DND-41 (cell line): ENCODE data around the gene TMEM44.
A peak's percentile ranks its signal among the peaks of the same experiment; 100 is the strongest.

Experiments
- ATAC-seq: fragments of 200-7000 bp; cut with Tn5 transposase; 3 replicates; pipeline ENCODE4 v1.9.1; 2021; ENCODE audit warnings: low read depth; ENCODE audit not compliant: insufficient read depth
- DNase-seq: peaks from one replicate; pipeline ENCODE4 v3.0.0-alpha.2; 2020
- H2AFZ ChIP-seq: 2 replicates; pipeline ENCODE4 v1.6.0; 2012; ENCODE audit warnings: low read depth, low read length
- H3K27ac ChIP-seq: 2 replicates; pipeline ENCODE4 v1.5.1; 2012; ENCODE audit warnings: low read length, inconsistent platforms
- H3K27me3 ChIP-seq: fragments of 200-600 bp; sonication (generic); 2 replicates; pipeline ENCODE4 v1.6.0; 2012; ENCODE audit warnings: low read length, mild to moderate bottlenecking, inconsistent platforms; ENCODE audit not compliant: insufficient read depth, poor library complexity
- H3K36me3 ChIP-seq: 2 replicates; pipeline ENCODE4 v1.5.1; 2012; ENCODE audit warnings: low read length, inconsistent platforms; ENCODE audit not compliant: insufficient read depth
- H3K4me1 ChIP-seq: 2 replicates; pipeline ENCODE4 v1.5.1; 2012; ENCODE audit warnings: mild to moderate bottlenecking, low read length; ENCODE audit not compliant: insufficient read depth
- H3K4me2 ChIP-seq: 2 replicates; pipeline ENCODE4 v1.6.0; 2012; ENCODE audit warnings: mild to moderate bottlenecking, moderate library complexity, low read length, inconsistent platforms; ENCODE audit not compliant: insufficient read depth
- H3K4me3 ChIP-seq, 2 experiments: fragments of 200-600 bp in 1 of 2; shearing (Covaris generic) in 1 of 2; 2 replicates each; pipeline ENCODE4 v1.5.1; 2012 to 2016; ENCODE audit warnings: inconsistent platforms in 2 of 2, low read length in 2 of 2, mild to moderate bottlenecking in 2 of 2, low read depth in 1 of 2, moderate library complexity in 1 of 2
- H3K79me2 ChIP-seq: 2 replicates; pipeline ENCODE4 v1.6.0; 2012; ENCODE audit warnings: low read length, inconsistent platforms; ENCODE audit not compliant: insufficient read depth
- H3K9ac ChIP-seq: 2 replicates; pipeline ENCODE4 v1.6.0; 2012; ENCODE audit warnings: low read depth, mild to moderate bottlenecking, inconsistent platforms, low read length, moderate library complexity
- H3K9me3 ChIP-seq: 2 replicates; pipeline ENCODE4 v1.5.1; 2012; ENCODE audit warnings: low read length, moderate library complexity, mild to moderate bottlenecking, inconsistent platforms; ENCODE audit not compliant: insufficient read depth, severe bottlenecking
- H4K20me1 ChIP-seq: 2 replicates; pipeline ENCODE4 v1.6.0; 2012; ENCODE audit warnings: low read length; ENCODE audit not compliant: insufficient read depth
- CTCF ChIP-seq: IDR thresholded peaks from 2 replicates; pipeline ENCODE4 v1.5.1; 2012; ENCODE audit warnings: borderline replicate concordance, low read length, moderate library complexity, mild to moderate bottlenecking; ENCODE audit not compliant: poor library complexity, severe bottlenecking; ENCODE audit errors: extremely low read depth
- EZH2 ChIP-seq: IDR thresholded peaks from 3 replicates; pipeline ENCODE4 v1.6.1; 2012; ENCODE audit warnings: borderline replicate concordance, low read depth, mild to moderate bottlenecking, moderate library complexity, low read length, inconsistent platforms; ENCODE audit not compliant: severe bottlenecking

The TMEM44 gene

GRCh38 chr3:194633349-194634004 is at the start of gene TMEM44:
Gene TMEM44, minus strand, starts transcription at chr3:194633419. Its CDS starts 204 bp downstream, at chr3:194633215.
- Histone ChIP-seq H3K36me3 (peaks cover 29% of the 10 kb centered on the region), H3K79me2 (peaks cover 18% of the 10 kb centered on the region), H3K4me1 (peaks cover 16% of the 10 kb centered on the region), H3K27me3 (no peaks in the 10 kb centered on the region), H3K27ac (peak within 1 kb of the TSS; percentile 67), H2AFZ (peak within 1 kb of the TSS; percentile 93), H3K4me3 (peak within 1 kb of the TSS; percentile 54 to 96), H3K9ac (peak within 1 kb of the TSS; percentile 71), H3K9me3 (peaks cover 15% of the 10 kb centered on the region), H4K20me1 (no peaks in the 10 kb centered on the region), H3K4me2 (peak within 1 kb of the TSS; percentile 97)
- peak; percentile 80 for ATAC-seq
- TF ChIP-seq EZH2 (no peak), CTCF (peak; percentile 75)
- peak; percentile 82 for DNase-seq

DNA sequence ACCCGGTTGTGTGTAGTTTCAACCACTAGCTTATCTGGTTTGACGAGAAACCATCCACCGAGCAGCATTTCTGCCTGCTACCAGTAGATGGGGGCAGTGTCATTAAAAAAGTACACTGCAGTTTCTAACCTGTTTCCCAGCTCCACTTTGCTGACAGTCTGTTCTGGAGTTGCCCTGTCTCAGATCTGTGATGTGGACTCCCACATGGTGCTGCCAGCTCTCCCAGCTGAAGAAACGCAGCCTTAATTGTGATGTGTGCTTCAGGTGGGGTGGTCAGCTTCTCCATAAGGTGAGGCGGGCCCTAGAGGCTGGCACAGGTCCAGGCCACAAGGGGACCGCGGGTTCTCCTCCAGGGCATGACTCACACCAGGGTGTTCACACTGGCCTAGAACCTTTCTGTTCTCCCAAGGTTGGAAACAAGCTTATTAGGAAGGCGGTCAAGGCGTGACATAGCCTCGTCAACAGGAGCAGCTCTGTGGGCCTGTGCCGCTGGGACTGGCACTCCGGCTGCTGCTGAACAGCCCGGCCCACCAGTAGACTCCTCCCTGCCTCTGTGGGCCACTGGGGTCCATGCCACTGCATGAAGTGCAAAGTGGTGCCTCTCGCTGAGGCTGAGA is 49.6 kb upstream of the TMEM44 start:
- no peaks in the 10 kb centered on the region for H3K79me2 ChIP-seq
- H3K9ac ChIP-seq, result no peak overlapping the region
- peak; percentile 71 for DNase-seq
- H3K4me1 ChIP-seq, result peaks cover 7% of the 10 kb centered on the region
- TF ChIP-seq CTCF, result peak; percentile 91
- TF ChIP-seq EZH2, result no peak
- no peak overlapping the region for H3K4me3 ChIP-seq
- no peaks in the 10 kb centered on the region for H4K20me1 ChIP-seq
- no peaks in the 10 kb centered on the region for H3K36me3 ChIP-seq
- H2AFZ ChIP-seq, result peak overlapping the region; percentile 41
- H3K9me3 ChIP-seq, result no peaks in the 10 kb centered on the region
- H3K27me3 ChIP-seq, result no peaks in the 10 kb centered on the region
- peak overlapping the region; percentile 34; the same call in 1 of the 2 replicates for H3K4me2 ChIP-seq
- peak; percentile 97 for ATAC-seq
- H3K27ac ChIP-seq, result no peak overlapping the region

DNA sequence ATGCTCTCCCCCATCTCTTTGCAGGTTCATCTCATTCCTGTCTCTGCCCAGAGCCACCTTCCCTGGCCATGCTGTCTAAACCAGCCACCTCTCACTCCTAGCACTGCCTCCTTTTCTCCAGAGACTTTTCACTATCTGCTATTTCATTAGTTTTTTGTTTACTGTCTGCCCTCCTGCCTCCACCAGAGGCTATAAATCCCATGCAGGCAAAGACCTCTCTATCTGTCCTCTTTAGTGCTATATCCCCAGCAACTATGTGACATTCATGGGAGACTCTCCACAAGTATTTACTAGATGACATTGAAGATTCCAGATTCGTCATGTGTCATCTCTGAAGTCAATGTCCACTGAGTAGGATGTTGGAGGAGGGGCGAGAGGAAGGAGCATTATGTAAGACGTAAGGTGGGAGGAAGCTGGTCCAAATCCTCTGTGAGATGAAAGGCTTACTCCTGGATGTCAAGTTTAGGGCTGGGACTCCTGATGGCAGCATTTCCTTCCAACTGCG is 49.0 kb upstream of the TMEM44 start:
- no peak for TF ChIP-seq CTCF
- no peak for TF ChIP-seq EZH2
- no peak overlapping the region for H3K4me3 ChIP-seq
- no peaks in the 10 kb centered on the region for H3K36me3 ChIP-seq
- no peaks in the 10 kb centered on the region for H3K79me2 ChIP-seq
- H3K4me2 ChIP-seq, result peak overlapping the region; percentile 34; the same call in 1 of the 2 replicates
- H3K4me1 ChIP-seq, result peaks cover 7% of the 10 kb centered on the region
- no peak overlapping the region for H3K27ac ChIP-seq
- H3K27me3 ChIP-seq, result no peaks in the 10 kb centered on the region
- H4K20me1 ChIP-seq, result no peaks in the 10 kb centered on the region
- H2AFZ ChIP-seq, result peak overlapping the region; percentile 41
- no peak for DNase-seq
- no peak overlapping the region for H3K9ac ChIP-seq
- 0 out of 3 replicates have a peak, but pooled peaks have one; percentile 6 for ATAC-seq
- H3K9me3 ChIP-seq, result no peaks in the 10 kb centered on the region
